Ovary (tissue), 9 donors: ENCODE data around the gene TENM4. TPM values are rescaled to one million over a fixed set of nuclear protein-coding genes. Genes with fewer than 3 reads are reported as not detected.

Source experiments
- DNase-seq, 5 donors: peaks; one replicate each; pipeline ENCODE4 v3.0.0-alpha.2; 2019 to 2020
- H3K27ac ChIP-seq, 2 donors: fragments of 200-600 bp; one replicate each; pipeline versions ENCODE4 v1.5.1 to v1.8.0; 2019 to 2022
- H3K27me3 ChIP-seq: fragments of 200-600 bp; one replicate; pipeline ENCODE4 v1.8.0; 2022
- H3K36me3 ChIP-seq: fragments of 200-600 bp; sonication (generic); one replicate; pipeline ENCODE4 v1.5.1; 2019
- H3K4me1 ChIP-seq: one replicate; pipeline ENCODE4 v1.8.1; 2013; ENCODE audit warnings: mild to moderate bottlenecking, moderate library complexity; ENCODE audit not compliant: insufficient read depth
- H3K4me3 ChIP-seq: fragments of 200-600 bp; sonication (generic); one replicate; pipeline ENCODE4 v1.5.1; 2017
- H3K9me3 ChIP-seq, 2 donors: fragments of 200-600 bp in 1 of 2; sonication (generic) in 1 of 2; one replicate each; pipeline versions ENCODE4 v1.5.1 to v1.8.1; 2013 to 2019; ENCODE audit warnings: mild to moderate bottlenecking in 1 of 2, moderate library complexity in 1 of 2
- EP300 ChIP-seq: sonication (generic); formaldehyde crosslinking; IDR thresholded peaks from one replicate; pipeline ENCODE4 v1.6.1; 2017; ENCODE audit warnings: antibody characterized with exemption
- POLR2A ChIP-seq: fragments of 450-650 bp; IDR thresholded peaks from one replicate; pipeline ENCODE4 v1.6.1; 2017; ENCODE audit warnings: antibody characterized with exemption, mild to moderate bottlenecking, moderate library complexity
- WGBS, 3 donors: extraction: QIAGEN DNeasy Blood & Tissue Kit in 1 of 3; methylation state at CpG; one replicate each; pipeline versions ENCODE4 v1.1.5 to v1.1.7; 2013 to 2017; 5-methylcytosine and 5-hydroxymethylcytosine counted together
- intact Hi-C, 4 donors: fragments of 100-400 bp; cut with DNase I; formaldehyde crosslinking; loops; one replicate each; pipeline versions ENCODE4 v1.11.0 to v1.15.1; 2022 to 2023
- polyA plus RNA-seq, 2 donors: library from polyadenylated mRNA; stranded (reverse); fragments of 200-250 nt in 1 of 2; fragments of 350-450 nt in 1 of 2; fragmentation: Illumina TruSeq in 1 of 2; extraction: RNeasy Lipid Tissue Mini Kit (QIAGEN cat#74804) in 1 of 2; gene quantifications; one replicate each; pipeline ENCODE4 v1.2.3, GENCODE V29; 2013 to 2014
- total RNA-seq, 7 donors: library from RNA; depleted of rRNA in 2 of 7; stranded (reverse); fragments of >200 nt in 2 of 7; fragmentation: NEBNext Ultra II Directional in 3 of 7; extraction: Animal tissue kit (Norgen Biotek cat#: 25700) in 3 of 7; gene quantifications; one replicate each; pipeline versions ENCODE4 v1.1.0 to v1.2.4, GENCODE V29; 2016 to 2023
- TF ChIP-seq, protein P1 (sequence below), 3 donors: fragments of 450-650 bp in 2 of 3; fragments of 200-600 bp in 1 of 3; IDR thresholded peaks; one replicate each; pipeline versions ENCODE4 v1.5.1 to v1.8.0; 2016 to 2022; ENCODE audit warnings: antibody characterized with exemption in 3 of 3, mild to moderate bottlenecking in 1 of 3
- donor health status: DM: no; HTN: no; CAD: no; lungs with moderate emphysema.
- donor health status: DM: no; HTN: no; CAD: no.
- donor health status: Bipolar disorder and iron deficiency.
- donor health status: DM: yes; HTN: yes; CAD: no.
- donor health status: DM: no; HTN: no; CAD: no.
- donor health status: DM: yes; HTN: yes; CAD: no.

TENM4 gene
- total and polyA plus RNA-seq, 9 donors: 11.0 to 206 (median 107) TPM

DNA sequence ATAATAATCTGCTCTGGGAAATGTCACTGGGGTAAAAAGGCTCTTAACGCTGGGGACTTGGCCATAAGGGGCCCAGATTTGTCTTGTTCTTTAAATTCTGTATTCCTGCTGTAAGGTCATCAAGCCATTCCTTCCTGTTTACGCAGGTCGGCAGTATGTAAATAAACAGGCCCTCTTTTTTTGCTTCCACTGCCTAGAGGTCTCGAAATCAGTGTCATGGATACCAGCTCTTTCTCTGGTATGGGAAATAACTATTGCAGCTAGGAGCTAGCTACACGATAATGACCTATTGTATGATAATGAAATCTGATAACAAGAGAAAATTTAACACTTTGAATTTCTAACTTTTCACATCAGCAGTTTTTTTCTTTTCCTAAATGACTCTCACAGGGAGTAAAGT lies 657.0 kb downstream of the TENM4 start:
- Histone ChIP-seq H3K4me1 (peaks cover 1% of the 10 kb centered on the region), H3K9me3 (no peaks in the 10 kb centered on the region), H3K27me3 (no peaks in the 10 kb centered on the region), H3K4me3 (no peak overlapping the region), H3K27ac (no peak overlapping the region), H3K36me3 (no peaks in the 10 kb centered on the region)
- DNase-seq: no peak
- TF ChIP-seq, protein P1, sequence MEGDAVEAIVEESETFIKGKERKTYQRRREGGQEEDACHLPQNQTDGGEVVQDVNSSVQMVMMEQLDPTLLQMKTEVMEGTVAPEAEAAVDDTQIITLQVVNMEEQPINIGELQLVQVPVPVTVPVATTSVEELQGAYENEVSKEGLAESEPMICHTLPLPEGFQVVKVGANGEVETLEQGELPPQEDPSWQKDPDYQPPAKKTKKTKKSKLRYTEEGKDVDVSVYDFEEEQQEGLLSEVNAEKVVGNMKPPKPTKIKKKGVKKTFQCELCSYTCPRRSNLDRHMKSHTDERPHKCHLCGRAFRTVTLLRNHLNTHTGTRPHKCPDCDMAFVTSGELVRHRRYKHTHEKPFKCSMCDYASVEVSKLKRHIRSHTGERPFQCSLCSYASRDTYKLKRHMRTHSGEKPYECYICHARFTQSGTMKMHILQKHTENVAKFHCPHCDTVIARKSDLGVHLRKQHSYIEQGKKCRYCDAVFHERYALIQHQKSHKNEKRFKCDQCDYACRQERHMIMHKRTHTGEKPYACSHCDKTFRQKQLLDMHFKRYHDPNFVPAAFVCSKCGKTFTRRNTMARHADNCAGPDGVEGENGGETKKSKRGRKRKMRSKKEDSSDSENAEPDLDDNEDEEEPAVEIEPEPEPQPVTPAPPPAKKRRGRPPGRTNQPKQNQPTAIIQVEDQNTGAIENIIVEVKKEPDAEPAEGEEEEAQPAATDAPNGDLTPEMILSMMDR (IDR thresholded peaks at IDR 0.05): no peak
- intact Hi-C loops: no loop called here
- 73 to 79% (median 76%) methylated on average over 5 of the region's 5 CpGs for WGBS, 3 donors

DNA sequence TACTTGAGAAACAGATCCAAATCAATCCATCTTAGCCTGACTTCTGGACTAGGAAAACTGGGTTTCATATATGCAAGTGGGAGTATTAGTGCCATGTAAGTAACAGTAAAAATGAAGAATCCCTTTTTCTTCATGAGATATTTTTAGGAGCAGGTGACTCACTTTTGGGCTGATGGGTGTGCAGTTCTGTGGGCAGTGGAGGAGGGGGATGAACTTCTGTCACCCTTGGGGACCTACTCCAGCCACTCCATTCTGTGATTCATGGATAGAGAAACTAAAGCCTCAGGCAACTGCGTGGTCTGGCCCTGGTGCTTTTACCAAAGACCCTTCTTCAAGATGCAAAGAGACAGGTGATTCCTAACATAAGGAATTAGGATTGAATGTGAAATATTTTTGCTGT lies 657.5 kb downstream of the TENM4 start:
- H3K9me3 ChIP-seq: no peaks in the 10 kb centered on the region
- no peak for TF ChIP-seq EP300
- no peaks in the 10 kb centered on the region for H3K36me3 ChIP-seq
- WGBS, 3 donors: 92 to 96% (median 96%) methylated on average over 1 of the region's 1 CpG
- peaks cover 1% of the 10 kb centered on the region for H3K4me1 ChIP-seq
- no peak overlapping the region for H3K27ac ChIP-seq
- intact Hi-C loops: no loop called here
- no peak for DNase-seq
- H3K4me3 ChIP-seq: no peak overlapping the region
- H3K27me3 ChIP-seq: no peaks in the 10 kb centered on the region

DNA sequence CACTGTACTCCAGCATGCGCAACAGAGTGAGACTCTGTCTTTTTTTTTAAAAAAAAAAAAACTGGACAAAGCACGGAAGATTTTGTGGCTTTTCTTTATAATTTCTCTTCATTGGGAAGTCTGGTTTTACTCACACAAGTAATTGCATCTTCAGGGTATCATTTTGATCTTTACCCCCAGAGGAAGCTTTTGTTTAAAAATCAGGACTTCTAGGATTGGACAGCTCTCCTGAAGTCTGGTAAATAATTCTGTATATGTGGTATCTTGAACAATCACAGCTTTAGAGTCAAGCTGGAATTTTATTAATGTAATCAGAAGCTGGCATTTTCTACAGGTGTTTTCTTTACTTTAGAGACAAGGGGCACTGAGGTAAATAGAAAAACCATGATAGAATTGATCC lies 658.1 kb downstream of the TENM4 start:
- Histone ChIP-seq H3K4me1 (no peaks in the 10 kb centered on the region), H3K9me3 (no peaks in the 10 kb centered on the region), H3K27me3 (no peaks in the 10 kb centered on the region), H3K4me3 (no peak overlapping the region), H3K27ac (no peak overlapping the region), H3K36me3 (no peaks in the 10 kb centered on the region)
- TF ChIP-seq, protein P1 (IDR thresholded peaks at IDR 0.05): no peak
- TF ChIP-seq POLR2A (no peak), EP300 (no peak)
- intact Hi-C loops: no loop called here
- DNase-seq: no peak
- WGBS, 3 donors: 95 to 97% (median 96%) methylated on average over 2 of the region's 2 CpGs

- Histone ChIP-seq H3K4me1 (no peaks in the 10 kb centered on the region), H3K4me3 (no peak overlapping the region), H3K27me3 (no peaks in the 10 kb centered on the region), H3K9me3 (no peaks in the 10 kb centered on the region), H3K36me3 (no peaks in the 10 kb centered on the region), H3K27ac (no peak overlapping the region)
- intact Hi-C loops: no loop called here
- no peak for DNase-seq
- WGBS, 3 donors: 92 to 94% (median 93%) methylated on average over 3 of the region's 3 CpGs
- TF ChIP-seq EP300: no peak
Observed at GRCh38 chr11:78780889-78781288, 659.9 kb downstream of the TENM4 start.

- no peak overlapping the region for H3K4me3 ChIP-seq
- TF ChIP-seq POLR2A: no peak
- TF ChIP-seq, protein P1 (IDR thresholded peaks at IDR 0.05): no peak
- TF ChIP-seq EP300: no peak
- H3K27me3 ChIP-seq: no peaks in the 10 kb centered on the region
- no peaks in the 10 kb centered on the region for H3K36me3 ChIP-seq
- WGBS, 3 donors: 74 to 82% (median 78%) methylated on average over 2 of the region's 2 CpGs
- no peak overlapping the region for H3K27ac ChIP-seq
- no peaks in the 10 kb centered on the region for H3K9me3 ChIP-seq
- no peak for DNase-seq
- intact Hi-C loops: no loop called here
- no peaks in the 10 kb centered on the region for H3K4me1 ChIP-seq
Observed at GRCh38 chr11:78773492-78773891, 667.3 kb downstream of the TENM4 start.

DNA sequence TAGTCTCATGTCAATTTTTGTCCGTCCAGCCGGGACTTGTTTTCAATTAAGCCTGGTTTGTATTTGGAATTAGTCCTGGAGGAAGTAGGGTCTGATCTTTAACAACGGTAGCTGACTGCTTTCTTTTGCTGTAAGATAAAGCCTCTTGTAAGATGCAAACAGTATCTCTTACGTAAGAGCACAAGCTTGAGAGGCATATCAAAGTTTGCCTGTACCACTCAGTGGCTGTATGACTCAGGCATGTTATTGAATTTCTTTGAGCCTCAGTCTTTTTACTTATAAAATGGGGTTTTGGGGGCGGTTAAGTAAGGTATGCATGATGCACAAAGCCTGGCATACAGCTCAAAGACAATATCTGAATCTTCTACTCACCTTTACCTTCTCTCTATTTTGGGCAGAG lies 667.8 kb downstream of the TENM4 start:
- no peak for TF ChIP-seq EP300
- TF ChIP-seq, protein P1 (IDR thresholded peaks at IDR 0.05): no peak
- TF ChIP-seq POLR2A: no peak
- no peak overlapping the region for H3K4me3 ChIP-seq
- 80 to 92% (median 81%) methylated on average over 5 of the region's 5 CpGs for WGBS, 3 donors
- intact Hi-C loops: no loop called here
- H3K9me3 ChIP-seq: no peaks in the 10 kb centered on the region
- H3K27me3 ChIP-seq: no peaks in the 10 kb centered on the region
- H3K36me3 ChIP-seq: no peaks in the 10 kb centered on the region
- no peak overlapping the region for H3K27ac ChIP-seq
- DNase-seq: no peak
- no peaks in the 10 kb centered on the region for H3K4me1 ChIP-seq
